Measurements from ENCODE around the gene VSIG10L. TPM values are rescaled to one million over a fixed set of nuclear protein-coding genes. Genes with fewer than 3 reads are reported as not detected.

VSIG10L gene
- polyA plus RNA-seq, 1 donor, result 4.6 TPM

DNA sequence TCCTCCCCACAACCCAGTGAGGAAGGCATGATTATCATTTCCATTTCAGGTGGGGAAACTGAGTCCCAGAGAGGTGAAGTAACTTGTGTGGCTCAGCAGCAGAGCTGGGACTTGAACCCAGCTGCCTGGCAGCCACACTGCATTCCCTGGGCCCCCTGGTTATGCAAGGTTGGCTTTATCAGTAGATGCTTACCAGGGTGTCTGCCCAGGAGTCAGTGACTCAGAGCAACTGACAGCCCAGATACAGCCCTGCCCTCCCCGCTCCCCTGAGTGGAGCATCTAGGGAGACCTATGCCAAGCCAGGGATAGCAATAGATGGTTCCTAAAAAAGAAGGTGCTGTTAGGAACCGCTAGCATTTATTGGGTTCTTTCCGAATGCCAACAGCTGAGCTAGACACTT lies 24.6 kb downstream of the VSIG10L start:
- DNase-seq, result no peak

- no peak for DNase-seq
These were observed 25.3 kb downstream of the VSIG10L start for GRCh38 chr19:51316688-51317087.

GRCh38 chr19:51311351-51312257 lies 30.3 kb downstream of the VSIG10L start, which contains the start of gene IGLON5:
IGLON5 (plus strand) TSS chr19:51311644; CDS start chr19:51311848, 204 bp downstream.
- no peak for DNase-seq

- DNase-seq, result no peak
These were observed 36.5 kb downstream of the VSIG10L start for GRCh38 chr19:51305479-51305878.

- DNase-seq, result no peak
These were observed 40.7 kb downstream of the VSIG10L start for GRCh38 chr19:51301266-51301665.

DNA sequence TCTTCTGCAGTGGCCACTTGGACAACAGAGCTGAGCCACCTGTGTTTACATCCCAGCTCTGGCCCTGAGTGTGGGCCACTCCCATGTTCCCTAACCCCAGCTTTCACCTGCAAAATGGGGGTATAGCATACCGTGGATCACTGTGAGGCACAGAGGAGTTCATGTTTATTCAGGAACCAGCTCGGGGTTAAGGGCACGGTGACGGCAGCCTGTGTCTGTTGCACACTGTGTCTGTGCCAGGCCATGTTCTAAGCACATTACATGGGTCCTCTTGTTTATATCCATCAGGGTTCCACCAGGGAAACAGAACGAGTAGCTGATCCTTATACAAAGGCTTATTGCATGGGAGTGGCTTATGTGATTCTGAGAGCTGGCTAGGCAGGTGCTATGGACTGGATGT lies 44.5 kb downstream of the VSIG10L start:
- DNase-seq, result no peak

GRCh38 chr19:51296336-51297093 lies 45.4 kb downstream of the VSIG10L start:
- no peak for DNase-seq

DNA sequence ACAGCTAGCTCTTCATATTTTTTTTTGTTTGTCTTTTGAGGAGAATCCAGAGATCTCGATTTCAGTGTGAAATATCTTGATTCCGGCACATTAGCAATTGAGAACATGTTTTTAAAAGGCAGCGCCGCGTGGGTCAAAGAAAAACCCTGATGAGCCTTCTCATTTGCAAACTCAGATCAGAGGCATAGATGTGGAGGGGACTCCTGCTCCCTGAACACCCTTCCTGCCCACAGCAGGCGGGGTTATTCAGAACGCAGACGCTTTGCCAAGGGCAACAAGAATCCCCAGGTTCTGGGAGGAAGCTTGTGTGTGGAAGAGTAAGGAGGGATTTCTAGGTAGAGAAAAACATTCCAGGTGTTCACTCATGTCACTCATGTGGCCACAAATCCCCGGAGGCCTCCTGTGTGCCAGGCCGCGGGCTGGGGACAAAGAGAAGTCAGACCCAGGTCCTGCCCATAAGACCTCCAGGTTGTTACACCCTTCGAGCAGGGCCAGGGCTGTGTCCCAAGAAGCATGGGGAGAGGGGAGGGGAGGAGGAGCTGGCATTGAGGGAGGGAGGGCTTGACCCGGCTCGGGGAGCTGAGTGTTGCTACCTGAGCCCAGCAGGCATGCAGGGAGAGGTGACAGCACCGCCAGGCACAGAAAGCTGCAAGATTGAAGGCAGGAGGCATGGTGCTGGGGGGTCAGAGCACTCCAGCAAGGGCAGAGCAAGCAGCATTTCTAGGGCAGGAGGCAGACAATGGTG lies 46.4 kb downstream of the VSIG10L start:
- no peak for DNase-seq

GRCh38 chr19:51294977-51295375 lies 47.0 kb downstream of the VSIG10L start:
- DNase-seq, result no peak

DNA sequence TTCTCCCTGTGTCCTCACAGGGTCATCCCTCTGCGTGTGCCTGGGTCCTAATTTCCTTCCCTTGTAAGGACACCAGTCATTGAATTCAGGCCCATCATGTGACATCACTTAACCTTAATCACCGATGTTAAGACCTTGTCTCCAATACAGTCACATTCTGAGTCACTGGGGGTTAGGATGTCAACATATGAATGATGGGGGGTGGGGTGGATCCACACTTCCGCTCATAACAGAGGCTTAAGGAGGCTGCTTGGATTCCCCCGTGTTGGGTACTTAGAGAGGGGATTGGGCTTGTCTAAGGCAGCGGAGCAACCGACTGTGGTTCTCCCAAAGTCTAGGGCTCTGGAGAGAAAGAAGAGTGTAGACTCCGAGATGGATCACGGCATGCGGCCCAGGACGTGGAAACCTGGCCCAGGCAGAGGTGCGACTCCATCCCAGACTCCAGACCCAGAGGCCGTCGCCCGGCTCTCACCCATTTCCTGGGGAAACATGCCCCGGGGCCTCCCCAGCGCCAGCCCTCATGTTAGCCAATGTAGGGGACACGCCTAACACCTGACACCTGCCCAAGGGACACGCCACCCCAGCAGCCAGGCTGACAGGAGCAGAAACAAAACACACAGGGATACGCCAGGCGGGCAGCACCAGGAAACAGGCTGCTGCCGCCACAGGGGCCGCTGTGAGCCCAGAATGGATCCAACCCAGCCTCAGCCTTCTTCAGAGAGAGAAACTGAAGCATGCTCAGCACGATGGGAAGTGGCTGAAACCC lies 47.5 kb downstream of the VSIG10L start:
- no peak for DNase-seq

DNA sequence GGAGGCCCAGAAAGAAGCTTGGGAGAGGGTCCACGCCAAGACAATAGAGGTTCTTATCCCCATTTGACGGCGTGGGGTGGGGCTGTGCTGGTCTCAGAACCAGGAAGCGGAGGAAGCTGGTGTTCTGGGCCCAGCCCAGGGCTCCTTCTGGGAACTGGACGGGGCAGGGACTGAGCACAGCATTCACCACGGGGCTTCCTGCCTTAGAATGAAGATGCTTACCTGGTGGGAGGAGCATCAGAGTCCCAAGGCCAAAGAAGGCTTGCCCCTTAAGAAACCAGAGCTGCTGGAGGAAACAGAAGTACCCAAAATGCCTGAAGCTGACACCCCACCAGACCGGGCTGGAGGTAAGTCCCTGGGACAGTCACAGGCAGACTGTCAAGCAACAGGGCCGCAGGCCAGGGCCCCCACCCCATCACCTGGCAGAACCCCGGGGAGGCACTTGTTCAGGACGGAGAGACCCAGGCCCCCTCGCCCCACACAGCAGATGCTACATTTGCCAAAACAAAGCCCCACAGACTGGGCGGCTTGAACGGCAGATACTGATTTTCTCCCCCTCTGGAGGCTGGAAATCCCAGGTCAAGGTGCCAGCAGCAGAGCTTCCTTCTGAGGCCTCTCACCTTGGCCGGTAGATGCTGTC lies 48.2 kb downstream of the VSIG10L start:
- DNase-seq, result no peak

- no peak for DNase-seq
These were observed 49.0 kb downstream of the VSIG10L start for GRCh38 chr19:51292971-51293370.

DNA sequence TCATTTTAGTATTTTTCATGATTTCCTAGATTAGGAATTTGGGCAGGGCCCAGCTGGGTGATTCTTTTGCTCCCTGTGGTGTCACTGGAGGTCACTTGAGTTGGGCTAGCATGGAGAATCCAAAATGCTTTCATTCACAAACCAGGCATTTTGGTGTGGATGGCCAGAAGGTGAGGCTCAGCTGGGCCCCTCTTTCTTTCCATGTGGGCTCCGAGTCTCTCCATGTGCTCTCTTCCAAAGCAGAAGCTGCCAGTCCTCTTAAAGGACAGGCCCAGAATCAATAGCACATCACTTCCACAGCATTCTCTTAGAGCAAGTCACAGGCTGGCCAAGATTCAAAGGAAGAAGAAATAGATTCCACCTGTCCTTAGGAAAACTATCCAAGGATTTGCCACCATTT lies 52.3 kb downstream of the VSIG10L start:
- no peak for DNase-seq

- no peak for DNase-seq
These were observed 56.3 kb downstream of the VSIG10L start for GRCh38 chr19:51285682-51286081.

DNA sequence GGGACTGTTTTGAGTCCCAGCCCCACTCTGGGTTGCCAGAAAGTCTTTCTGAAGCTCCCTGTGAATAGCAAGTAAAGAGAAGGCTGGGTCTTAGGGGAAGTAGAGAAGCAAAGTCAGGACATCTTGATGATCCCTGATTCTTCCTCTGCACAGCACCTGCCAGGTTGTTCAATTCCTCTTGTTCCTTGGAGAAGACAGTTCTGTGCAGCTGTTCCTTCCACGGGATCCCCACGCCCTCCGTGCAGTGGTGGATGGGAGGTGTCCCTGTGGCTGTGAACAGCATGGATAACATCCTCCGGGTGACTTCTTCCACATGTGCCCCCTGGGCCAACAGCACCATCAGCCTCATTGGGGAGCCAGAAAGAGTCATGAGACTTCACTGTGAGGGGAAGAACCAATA lies 59.6 kb downstream of the VSIG10L start:
- no peak for DNase-seq

Other genes with a start within 250 kb of the VSIG10L start
- 1.8 TPM for gene CTU1, start 233.7 kb downstream of the VSIG10L start, polyA plus RNA-seq (ENCODE audit: insufficient read length)
- gene SIGLEC9, start 217.2 kb downstream of the VSIG10L start, polyA plus RNA-seq (ENCODE audit: insufficient read length), result 1.4 TPM
- gene SIGLEC7, start 199.8 kb downstream of the VSIG10L start, polyA plus RNA-seq (ENCODE audit: insufficient read length), result not detected
- gene CD33, start 117.1 kb downstream of the VSIG10L start, polyA plus RNA-seq (ENCODE audit: insufficient read length), result 3.0 TPM
- gene SIGLECL1, start 91.1 kb downstream of the VSIG10L start, polyA plus RNA-seq (ENCODE audit: insufficient read length), result not detected
- gene IGLON5, start 30.5 kb downstream of the VSIG10L start, polyA plus RNA-seq (ENCODE audit: insufficient read length), result 3.0 TPM
- 120 TPM for gene ETFB, start 24.2 kb upstream of the VSIG10L start, polyA plus RNA-seq (ENCODE audit: insufficient read length)
- 1.0 TPM for gene CLDND2, start 26.9 kb upstream of the VSIG10L start, polyA plus RNA-seq (ENCODE audit: insufficient read length)
- 1.3 TPM for gene NKG7, start 30.5 kb upstream of the VSIG10L start, polyA plus RNA-seq (ENCODE audit: insufficient read length)
- 0.18 TPM for gene LIM2, start 45.8 kb upstream of the VSIG10L start, polyA plus RNA-seq (ENCODE audit: insufficient read length)
- 0.32 TPM for gene C19orf84, start 48.5 kb upstream of the VSIG10L start, polyA plus RNA-seq (ENCODE audit: insufficient read length)
- gene SIGLEC10, start 75.5 kb upstream of the VSIG10L start, polyA plus RNA-seq (ENCODE audit: insufficient read length), result 1.6 TPM
- 0.07 TPM for gene SIGLEC8, start 116.3 kb upstream of the VSIG10L start, polyA plus RNA-seq (ENCODE audit: insufficient read length)
- not detected for gene CEACAM18, start 136.4 kb upstream of the VSIG10L start, polyA plus RNA-seq (ENCODE audit: insufficient read length)
- gene SIGLEC12, start 159.7 kb upstream of the VSIG10L start, polyA plus RNA-seq (ENCODE audit: insufficient read length), result 0.10 TPM
- not detected for gene SIGLEC6, start 189.5 kb upstream of the VSIG10L start, polyA plus RNA-seq (ENCODE audit: insufficient read length)
- gene ZNF175, start 229.1 kb upstream of the VSIG10L start, polyA plus RNA-seq (ENCODE audit: insufficient read length), result 22.3 TPM

All from left kidney (tissue), 2 donors.